NCI-H510A (cell line): ENCODE measurements around the gene ABHD17C.
"Not testable (repeated sequence)": the region's sequence is repeated elsewhere in the genome, so short reads cannot be mapped to it uniquely, and the experiment has no call there.

Experiments
- DNase-seq: peaks from one replicate; lab custom pipeline; 2025; lab: John Stamatoyannopoulos, UW

ABHD17C gene

GRCh38 chr15:80730926-80731325 is 35.8 kb downstream of the ABHD17C start:
- DNase-seq = no peak

- no peak for DNase-seq
These were observed 37.1 kb downstream of the ABHD17C start for GRCh38 chr15:80732167-80732566.

- DNase-seq = peak; percentile 9
These were observed 37.7 kb downstream of the ABHD17C start for GRCh38 chr15:80732818-80733217.

GRCh38 chr15:80733460-80733859 is 38.4 kb downstream of the ABHD17C start:
- no peak for DNase-seq

- no peak for DNase-seq
These were observed 40.2 kb downstream of the ABHD17C start for GRCh38 chr15:80735344-80735743.

- no peak for DNase-seq
These were observed 41.5 kb downstream of the ABHD17C start for GRCh38 chr15:80736560-80736959.

GRCh38 chr15:80739919-80740318 is 44.8 kb downstream of the ABHD17C start:
- no peak for DNase-seq

- no peak for DNase-seq
These were observed 47.0 kb downstream of the ABHD17C start for GRCh38 chr15:80742081-80742480.

- no peak for DNase-seq
These were observed 48.2 kb downstream of the ABHD17C start for GRCh38 chr15:80743189-80743833.

- no peak for DNase-seq
These were observed 49.3 kb downstream of the ABHD17C start for GRCh38 chr15:80744415-80744814.

- no peak for DNase-seq
These were observed 49.7 kb downstream of the ABHD17C start for GRCh38 chr15:80744826-80745225.

- no peak for DNase-seq
These were observed 50.8 kb downstream of the ABHD17C start for GRCh38 chr15:80745888-80746287.

GRCh38 chr15:80747317-80748053 is 52.4 kb downstream of the ABHD17C start:
- peak; percentile 19 for DNase-seq

- no peak for DNase-seq
These were observed 54.5 kb downstream of the ABHD17C start for GRCh38 chr15:80749589-80749988.

- no peak for DNase-seq
These were observed 55.5 kb downstream of the ABHD17C start for GRCh38 chr15:80750575-80750974.

GRCh38 chr15:80752204-80752603 is 57.1 kb downstream of the ABHD17C start:
- DNase-seq = no peak

GRCh38 chr15:80753161-80753560 is 58.1 kb downstream of the ABHD17C start:
- DNase-seq = no peak

GRCh38 chr15:80754014-80754413 is 58.9 kb downstream of the ABHD17C start:
- DNase-seq = no peak

GRCh38 chr15:80755885-80756284 is 60.8 kb downstream of the ABHD17C start:
- DNase-seq = no peak

- DNase-seq = no peak
These were observed 63.1 kb downstream of the ABHD17C start for GRCh38 chr15:80758130-80758745.

GRCh38 chr15:80760960-80761359 is 65.8 kb downstream of the ABHD17C start:
- DNase-seq = no peak

GRCh38 chr15:80761754-80762153 is 66.6 kb downstream of the ABHD17C start:
- no peak for DNase-seq

GRCh38 chr15:80763235-80763634 is 68.1 kb downstream of the ABHD17C start:
- not testable (repeated sequence) for DNase-seq
